Hindlimb muscle (tissue), 1 donor: Measurements from ENCODE around the gene RFX2. TPM values are rescaled to one million over a fixed set of nuclear protein-coding genes. Genes with fewer than 3 reads are reported as not detected.
"Not testable (repeated sequence)": the region's sequence is repeated elsewhere in the genome, so short reads cannot be mapped to it uniquely, and the experiment has no call there.

Experiments used
- DNase-seq: peaks from one replicate; pipeline ENCODE4 v3.0.0-alpha.2; 2013
- polyA plus RNA-seq: library from polyadenylated mRNA; unstranded; fragments of 120-200 nt; gene quantifications from one replicate; pipeline ENCODE4 v1.2.1, GENCODE V29; 2013; ENCODE audit not compliant: insufficient read length

The RFX2 gene
- polyA plus RNA-seq, 1 donor, result 5.4 TPM

DNA sequence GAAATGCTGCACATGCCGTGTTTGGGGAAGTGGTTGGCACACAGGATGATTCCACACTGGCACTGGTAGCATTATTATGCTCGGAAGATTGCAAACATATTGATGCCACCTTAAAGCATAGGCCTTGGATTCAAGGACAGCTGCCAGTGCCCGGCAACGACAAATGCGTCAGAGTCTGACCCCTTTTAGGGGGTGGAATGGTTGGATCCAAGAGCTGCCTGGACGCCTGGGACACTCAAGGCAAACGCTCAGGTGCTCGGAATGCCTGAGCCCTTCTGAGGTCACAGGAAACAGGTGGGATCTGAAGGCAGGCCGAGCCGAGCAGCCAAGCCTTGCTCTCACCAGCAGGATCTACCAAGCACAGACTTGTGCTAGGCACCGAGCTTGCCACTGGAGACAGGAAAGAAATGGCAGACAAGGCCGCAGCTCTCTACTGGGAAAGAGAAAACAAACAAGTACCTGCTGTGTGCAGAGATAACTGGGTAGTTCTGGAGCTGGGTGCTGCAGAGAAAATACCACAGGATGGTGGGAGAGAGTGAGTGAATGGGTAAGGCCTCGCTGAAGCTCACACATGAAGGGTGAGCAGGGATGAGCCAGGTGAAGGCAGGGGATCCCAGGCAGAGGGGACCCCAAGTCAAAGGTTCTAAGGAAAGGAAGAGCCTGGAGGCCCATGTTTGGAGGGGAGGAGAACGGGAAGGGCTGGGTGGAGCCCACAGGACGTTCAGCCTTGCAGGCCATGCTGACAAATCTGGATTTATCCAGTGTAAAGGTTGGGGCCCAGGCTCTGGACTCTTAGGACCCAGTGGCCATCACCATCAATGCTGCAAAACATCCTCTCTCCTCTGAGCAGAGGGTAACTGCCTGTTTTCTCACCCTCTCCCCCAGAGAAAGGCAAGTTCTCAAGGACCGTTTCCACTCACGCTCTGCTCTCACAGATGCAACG is 141.6 kb downstream of the RFX2 start:
- no peak for DNase-seq

DNA sequence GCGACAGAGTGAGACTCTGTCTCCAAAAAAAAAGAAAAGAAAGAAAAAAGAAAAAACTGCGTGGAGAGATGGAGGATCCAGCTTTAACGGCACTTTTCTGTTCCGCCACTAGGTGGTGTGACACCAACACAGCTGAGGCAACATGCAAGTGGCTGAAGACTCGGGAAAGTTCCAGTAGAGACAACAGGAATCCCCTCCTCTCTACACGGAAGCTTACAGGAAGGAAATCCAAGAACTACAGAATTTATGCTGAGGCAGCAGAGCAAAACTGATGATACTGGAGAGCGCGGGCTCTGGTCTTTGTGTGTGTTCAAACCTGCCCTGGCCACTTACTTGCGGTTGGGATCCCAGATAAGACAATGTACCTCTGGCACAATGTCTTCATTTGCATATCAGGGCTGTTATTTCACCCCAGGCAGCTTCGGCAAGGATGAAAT is 142.3 kb downstream of the RFX2 start:
- peak; percentile 82 for DNase-seq

GRCh38 chr19:5967571-5967970 is 142.7 kb downstream of the RFX2 start:
- no peak for DNase-seq

DNA sequence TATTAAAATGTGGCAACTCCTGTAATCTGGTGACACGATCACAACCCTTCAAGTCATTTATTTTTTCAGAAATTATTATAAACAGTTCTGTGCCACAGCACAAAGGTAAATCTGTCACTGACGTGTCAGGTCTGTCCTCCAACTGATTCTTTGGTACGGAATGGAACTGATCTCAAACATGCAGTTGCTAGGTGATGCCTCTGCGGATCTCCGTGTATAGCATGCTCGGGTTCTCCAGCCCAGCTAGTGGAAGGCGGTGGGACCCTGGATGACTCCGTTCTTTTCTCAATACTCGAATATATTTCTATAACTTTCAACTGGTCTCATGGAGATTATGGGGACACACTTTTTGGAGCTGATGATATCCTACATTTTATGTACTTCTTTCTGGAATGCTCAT is 143.4 kb downstream of the RFX2 start:
- no peak for DNase-seq

- no peak for DNase-seq
Measured at GRCh38 chr19:5966215-5966614, 144.1 kb downstream of the RFX2 start.

GRCh38 chr19:5964816-5965565 is 145.3 kb downstream of the RFX2 start:
- no peak for DNase-seq

- no peak for DNase-seq
Measured at GRCh38 chr19:5963855-5964254, 146.4 kb downstream of the RFX2 start.

- not testable (repeated sequence) for DNase-seq
Measured at GRCh38 chr19:5963259-5963658, 147.0 kb downstream of the RFX2 start.

- DNase-seq, result no peak
Measured at GRCh38 chr19:5961969-5962945, 148.0 kb downstream of the RFX2 start.

- DNase-seq, result not testable (repeated sequence)
Measured at GRCh38 chr19:5961641-5961968, 148.7 kb downstream of the RFX2 start.

GRCh38 chr19:5960005-5961001 is 150.0 kb downstream of the RFX2 start:
- DNase-seq, result no peak

GRCh38 chr19:5959260-5960004 is 150.9 kb downstream of the RFX2 start:
- DNase-seq, result no peak

GRCh38 chr19:5958851-5959122 is 151.5 kb downstream of the RFX2 start:
- DNase-seq, result no peak

- no peak for DNase-seq
Measured at GRCh38 chr19:5958074-5958850, 152.0 kb downstream of the RFX2 start.

- DNase-seq, result no peak
Measured at GRCh38 chr19:5957170-5957569, 153.1 kb downstream of the RFX2 start.

DNA sequence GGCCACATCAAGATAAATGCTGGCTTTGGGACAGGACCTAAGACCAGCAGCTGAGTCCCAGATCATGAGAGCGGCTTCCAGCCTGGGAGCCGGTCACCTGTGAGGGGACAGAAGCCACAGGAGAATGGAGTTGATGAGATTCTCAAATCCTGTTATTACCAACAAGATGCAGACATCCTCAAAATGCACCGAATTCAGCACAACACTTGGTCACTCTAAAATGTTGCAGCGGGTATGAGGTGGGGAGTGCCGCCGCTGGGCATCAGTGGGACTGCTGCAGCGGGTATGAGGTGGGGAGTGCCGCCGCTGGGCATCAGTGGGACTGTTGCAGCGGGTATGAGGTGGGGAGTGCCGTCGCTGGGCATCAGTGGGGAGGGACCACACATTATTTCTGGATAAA is 153.6 kb downstream of the RFX2 start:
- DNase-seq, result no peak

- no peak for DNase-seq
Measured at GRCh38 chr19:5956323-5956722, 154.0 kb downstream of the RFX2 start.

- no peak for DNase-seq
Measured at GRCh38 chr19:5955636-5955935, 154.7 kb downstream of the RFX2 start.

- DNase-seq, result no peak
Measured at GRCh38 chr19:5954293-5954692, 156.0 kb downstream of the RFX2 start.

GRCh38 chr19:5953680-5954213 is 156.6 kb downstream of the RFX2 start:
- no peak for DNase-seq
